Measurements from ENCODE around the gene CPEB3. TPM values are rescaled to one million over a fixed set of nuclear protein-coding genes. Genes with fewer than 3 reads are reported as not detected.

The CPEB3 gene
- total and polyA plus RNA-seq, 4 donors, result 2.1 to 8.4 (median 5.1) TPM

DNA sequence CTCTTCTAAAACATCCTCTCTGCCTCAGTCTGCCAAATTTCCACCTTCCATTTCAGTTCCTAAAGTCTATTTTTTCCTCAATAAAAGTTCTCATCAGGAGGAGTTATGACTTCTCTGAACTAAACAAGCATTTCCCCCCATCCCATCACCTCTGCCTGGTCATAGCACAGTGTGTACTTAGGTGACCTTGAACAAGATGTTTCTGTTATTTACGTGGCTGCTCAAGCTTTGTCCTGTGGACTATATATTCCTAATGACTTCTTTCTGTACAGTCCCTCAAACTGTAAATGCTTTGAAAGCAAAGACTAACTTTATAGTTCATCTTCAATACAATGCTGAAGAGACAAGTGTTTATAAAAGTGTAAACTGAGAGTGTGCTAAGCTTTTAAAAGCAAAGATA is 166.9 kb downstream of the CPEB3 start:
- Histone ChIP-seq H3K36me3 (ENCODE audit: control insufficient read depth in 4 of 4, insufficient read depth in 3 of 4, low read depth in 1 of 4, low read length in 3 of 4) (no peaks in the 10 kb centered on the region), H3K27me3 (ENCODE audit: control insufficient read depth in 4 of 4, insufficient read depth in 4 of 4, low read length in 3 of 4) (no peaks in the 10 kb centered on the region), H3K4me1 (ENCODE audit: control insufficient read depth in 4 of 4, insufficient read depth in 4 of 4, low read length in 3 of 4) (peaks cover 17 to 64% (median 54%) of the 10 kb centered on the region in 4 donors), H3K9ac (ENCODE audit: low read depth in 1 of 2, low read length in 2 of 2) (peak overlapping the region; percentile 4 to 21), H3K4me3 (ENCODE audit: low read depth in 1 of 3, low read length in 3 of 3) (no peak overlapping the region), H3K9me3 (ENCODE audit: control insufficient read depth in 4 of 4, low read length in 3 of 4) (no peaks in the 10 kb centered on the region), H3K27ac (ENCODE audit: low read depth in 1 of 2, low read length in 2 of 2) (peak overlapping the region; percentile 21 to 66)
- no peak for DNase-seq (ENCODE audit: low spot score)
- 23% methylated on average over 1 of the region's 1 CpG for WGBS
- TF ChIP-seq GABPA (IDR thresholded peaks at IDR 0.05 in 1 of 2, conservative IDR thresholded peaks at IDR 0.05 in 1 of 2) (no peak), TAF1 (conservative IDR thresholded peaks at IDR 0.05) (no peak), JUND (IDR thresholded peaks at IDR 0.05) (no peak), HNF4G (IDR thresholded peaks at IDR 0.05) (no peak), RAD21 (IDR thresholded peaks at IDR 0.05) (no peak), YY1 (IDR thresholded peaks at IDR 0.05) (no peak), FOXA2 (IDR thresholded peaks at IDR 0.05) (no peak)
- TF ChIP-seq, protein P1, sequence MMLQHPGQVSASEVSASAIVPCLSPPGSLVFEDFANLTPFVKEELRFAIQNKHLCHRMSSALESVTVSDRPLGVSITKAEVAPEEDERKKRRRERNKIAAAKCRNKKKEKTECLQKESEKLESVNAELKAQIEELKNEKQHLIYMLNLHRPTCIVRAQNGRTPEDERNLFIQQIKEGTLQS (IDR thresholded peaks at IDR 0.05), result no peak
- TF ChIP-seq, protein P2, sequence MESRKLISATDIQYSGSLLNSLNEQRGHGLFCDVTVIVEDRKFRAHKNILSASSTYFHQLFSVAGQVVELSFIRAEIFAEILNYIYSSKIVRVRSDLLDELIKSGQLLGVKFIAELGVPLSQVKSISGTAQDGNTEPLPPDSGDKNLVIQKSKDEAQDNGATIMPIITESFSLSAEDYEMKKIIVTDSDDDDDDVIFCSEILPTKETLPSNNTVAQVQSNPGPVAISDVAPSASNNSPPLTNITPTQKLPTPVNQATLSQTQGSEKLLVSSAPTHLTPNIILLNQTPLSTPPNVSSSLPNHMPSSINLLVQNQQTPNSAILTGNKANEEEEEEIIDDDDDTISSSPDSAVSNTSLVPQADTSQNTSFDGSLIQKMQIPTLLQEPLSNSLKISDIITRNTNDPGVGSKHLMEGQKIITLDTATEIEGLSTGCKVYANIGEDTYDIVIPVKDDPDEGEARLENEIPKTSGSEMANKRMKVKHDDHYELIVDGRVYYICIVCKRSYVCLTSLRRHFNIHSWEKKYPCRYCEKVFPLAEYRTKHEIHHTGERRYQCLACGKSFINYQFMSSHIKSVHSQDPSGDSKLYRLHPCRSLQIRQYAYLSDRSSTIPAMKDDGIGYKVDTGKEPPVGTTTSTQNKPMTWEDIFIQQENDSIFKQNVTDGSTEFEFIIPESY (IDR thresholded peaks at IDR 0.05), result no peak
- TF ChIP-seq, protein P3, sequence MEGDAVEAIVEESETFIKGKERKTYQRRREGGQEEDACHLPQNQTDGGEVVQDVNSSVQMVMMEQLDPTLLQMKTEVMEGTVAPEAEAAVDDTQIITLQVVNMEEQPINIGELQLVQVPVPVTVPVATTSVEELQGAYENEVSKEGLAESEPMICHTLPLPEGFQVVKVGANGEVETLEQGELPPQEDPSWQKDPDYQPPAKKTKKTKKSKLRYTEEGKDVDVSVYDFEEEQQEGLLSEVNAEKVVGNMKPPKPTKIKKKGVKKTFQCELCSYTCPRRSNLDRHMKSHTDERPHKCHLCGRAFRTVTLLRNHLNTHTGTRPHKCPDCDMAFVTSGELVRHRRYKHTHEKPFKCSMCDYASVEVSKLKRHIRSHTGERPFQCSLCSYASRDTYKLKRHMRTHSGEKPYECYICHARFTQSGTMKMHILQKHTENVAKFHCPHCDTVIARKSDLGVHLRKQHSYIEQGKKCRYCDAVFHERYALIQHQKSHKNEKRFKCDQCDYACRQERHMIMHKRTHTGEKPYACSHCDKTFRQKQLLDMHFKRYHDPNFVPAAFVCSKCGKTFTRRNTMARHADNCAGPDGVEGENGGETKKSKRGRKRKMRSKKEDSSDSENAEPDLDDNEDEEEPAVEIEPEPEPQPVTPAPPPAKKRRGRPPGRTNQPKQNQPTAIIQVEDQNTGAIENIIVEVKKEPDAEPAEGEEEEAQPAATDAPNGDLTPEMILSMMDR (IDR thresholded peaks at IDR 0.05; ENCODE audit: low read depth, low read length, missing input control), result no peak

DNA sequence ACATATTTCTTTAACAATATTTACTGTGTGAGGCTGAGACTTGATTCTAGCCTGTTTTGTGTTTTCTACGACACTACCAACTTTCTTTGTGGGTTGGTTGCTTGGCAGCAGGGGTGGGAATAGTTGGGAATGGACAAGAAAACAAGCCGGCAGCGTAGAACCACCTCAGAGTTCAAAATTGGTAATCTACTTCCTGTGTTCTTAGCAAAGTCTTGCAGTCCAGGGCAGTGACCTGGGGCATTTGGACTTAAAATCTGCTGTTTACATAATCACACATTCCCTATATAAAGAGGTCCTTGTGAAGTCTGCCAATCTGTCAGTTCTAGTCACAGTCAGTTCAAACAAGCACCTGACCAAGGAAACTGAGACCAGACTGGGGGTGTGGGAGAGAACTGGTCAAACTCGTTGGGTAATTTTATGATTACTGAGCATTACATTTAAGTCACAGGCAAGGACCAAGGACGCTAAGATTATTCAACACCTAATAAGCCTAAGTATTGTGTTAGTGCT is 167.9 kb downstream of the CPEB3 start:
- H3K4me1 ChIP-seq (ENCODE audit: control insufficient read depth in 4 of 4, insufficient read depth in 4 of 4, low read length in 3 of 4), result peaks cover 17 to 64% (median 54%) of the 10 kb centered on the region in 4 donors
- H3K4me3 ChIP-seq (ENCODE audit: low read depth in 1 of 3, low read length in 3 of 3), result no peak overlapping the region
- no peak overlapping the region for H3K9ac ChIP-seq (ENCODE audit: low read depth in 1 of 2, low read length in 2 of 2)
- TF ChIP-seq YY1 (IDR thresholded peaks at IDR 0.05) (peak; percentile 42), HNF4G (IDR thresholded peaks at IDR 0.05) (peak; percentile 44), RAD21 (IDR thresholded peaks at IDR 0.05) (peak; percentile 26 to 29), TAF1 (conservative IDR thresholded peaks at IDR 0.05) (no peak), FOXA1 (IDR thresholded peaks at IDR 0.05) (peak; percentile 57), HNF4A (conservative IDR thresholded peaks at IDR 0.05) (peak; percentile 85 to 91), RXRA (IDR thresholded peaks at IDR 0.05) (peak; percentile 91 to 97), FOXA2 (IDR thresholded peaks at IDR 0.05) (peak; percentile 83), SP1 (IDR thresholded peaks at IDR 0.05) (peak; percentile 85), EGR1 (IDR thresholded peaks at IDR 0.05; ENCODE audit: low read depth in 2 of 2) (peak in 1 of 2 donors; percentile 27), GABPA (IDR thresholded peaks at IDR 0.05 in 1 of 2, conservative IDR thresholded peaks at IDR 0.05 in 1 of 2) (peak; percentile 21 to 54), JUND (IDR thresholded peaks at IDR 0.05) (peak; percentile 62 to 68), NR2F2 (IDR thresholded peaks at IDR 0.05) (peak; percentile 75)
- TF ChIP-seq, protein P1 (IDR thresholded peaks at IDR 0.05), result no peak
- TF ChIP-seq, protein P4, sequence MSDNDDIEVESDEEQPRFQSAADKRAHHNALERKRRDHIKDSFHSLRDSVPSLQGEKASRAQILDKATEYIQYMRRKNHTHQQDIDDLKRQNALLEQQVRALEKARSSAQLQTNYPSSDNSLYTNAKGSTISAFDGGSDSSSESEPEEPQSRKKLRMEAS (IDR thresholded peaks at IDR 0.05), result peak; percentile 31
- TF ChIP-seq, protein P3 (IDR thresholded peaks at IDR 0.05; ENCODE audit: low read depth, low read length, missing input control), result no peak
- TF ChIP-seq, protein P5, sequence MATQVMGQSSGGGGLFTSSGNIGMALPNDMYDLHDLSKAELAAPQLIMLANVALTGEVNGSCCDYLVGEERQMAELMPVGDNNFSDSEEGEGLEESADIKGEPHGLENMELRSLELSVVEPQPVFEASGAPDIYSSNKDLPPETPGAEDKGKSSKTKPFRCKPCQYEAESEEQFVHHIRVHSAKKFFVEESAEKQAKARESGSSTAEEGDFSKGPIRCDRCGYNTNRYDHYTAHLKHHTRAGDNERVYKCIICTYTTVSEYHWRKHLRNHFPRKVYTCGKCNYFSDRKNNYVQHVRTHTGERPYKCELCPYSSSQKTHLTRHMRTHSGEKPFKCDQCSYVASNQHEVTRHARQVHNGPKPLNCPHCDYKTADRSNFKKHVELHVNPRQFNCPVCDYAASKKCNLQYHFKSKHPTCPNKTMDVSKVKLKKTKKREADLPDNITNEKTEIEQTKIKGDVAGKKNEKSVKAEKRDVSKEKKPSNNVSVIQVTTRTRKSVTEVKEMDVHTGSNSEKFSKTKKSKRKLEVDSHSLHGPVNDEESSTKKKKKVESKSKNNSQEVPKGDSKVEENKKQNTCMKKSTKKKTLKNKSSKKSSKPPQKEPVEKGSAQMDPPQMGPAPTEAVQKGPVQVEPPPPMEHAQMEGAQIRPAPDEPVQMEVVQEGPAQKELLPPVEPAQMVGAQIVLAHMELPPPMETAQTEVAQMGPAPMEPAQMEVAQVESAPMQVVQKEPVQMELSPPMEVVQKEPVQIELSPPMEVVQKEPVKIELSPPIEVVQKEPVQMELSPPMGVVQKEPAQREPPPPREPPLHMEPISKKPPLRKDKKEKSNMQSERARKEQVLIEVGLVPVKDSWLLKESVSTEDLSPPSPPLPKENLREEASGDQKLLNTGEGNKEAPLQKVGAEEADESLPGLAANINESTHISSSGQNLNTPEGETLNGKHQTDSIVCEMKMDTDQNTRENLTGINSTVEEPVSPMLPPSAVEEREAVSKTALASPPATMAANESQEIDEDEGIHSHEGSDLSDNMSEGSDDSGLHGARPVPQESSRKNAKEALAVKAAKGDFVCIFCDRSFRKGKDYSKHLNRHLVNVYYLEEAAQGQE (IDR thresholded peaks at IDR 0.05), result peak; percentile 30
- TF ChIP-seq, protein P2 (IDR thresholded peaks at IDR 0.05), result no peak
- peak overlapping the region; percentile 31 to 74 for H3K27ac ChIP-seq (ENCODE audit: low read depth in 1 of 2, low read length in 2 of 2)
- no peaks in the 10 kb centered on the region for H3K27me3 ChIP-seq (ENCODE audit: control insufficient read depth in 4 of 4, insufficient read depth in 4 of 4, low read length in 3 of 4)
- no peaks in the 10 kb centered on the region for H3K36me3 ChIP-seq (ENCODE audit: control insufficient read depth in 4 of 4, insufficient read depth in 3 of 4, low read depth in 1 of 4, low read length in 3 of 4)
- DNase-seq (ENCODE audit: low spot score), result no peak
- WGBS, result 17% methylated on average over 5 of the region's 5 CpGs
- H3K9me3 ChIP-seq (ENCODE audit: control insufficient read depth in 4 of 4, low read length in 3 of 4), result no peaks in the 10 kb centered on the region

Measured in liver (tissue), 9 donors.